ENCODE results near the gene ARHGAP26.

- TF ChIP-seq CTCF (IDR thresholded peaks at IDR 0.05 in 8 of 11, conservative IDR thresholded peaks at IDR 0.05 in 3 of 11), result no peak
- no peak for TF ChIP-seq POLR2AphosphoS5 (IDR thresholded peaks at IDR 0.05)
- no peak for TF ChIP-seq POLR2A (IDR thresholded peaks at IDR 0.05)
Observed at GRCh38 chr5:143153332-143154119, 383.3 kb downstream of the ARHGAP26 start.
